GM21528 (cell line): ENCODE results near the gene SRCIN1.

Experiments used
- ATAC-seq: cut with Tn5 transposase; IDR thresholded peaks from one replicate; pipeline ENCODE4 v1.9.1; 2021; ENCODE audit warnings: mild to moderate bottlenecking, moderate library complexity; ENCODE audit not compliant: unreplicated experiment, low FRiP score

The SRCIN1 gene

DNA sequence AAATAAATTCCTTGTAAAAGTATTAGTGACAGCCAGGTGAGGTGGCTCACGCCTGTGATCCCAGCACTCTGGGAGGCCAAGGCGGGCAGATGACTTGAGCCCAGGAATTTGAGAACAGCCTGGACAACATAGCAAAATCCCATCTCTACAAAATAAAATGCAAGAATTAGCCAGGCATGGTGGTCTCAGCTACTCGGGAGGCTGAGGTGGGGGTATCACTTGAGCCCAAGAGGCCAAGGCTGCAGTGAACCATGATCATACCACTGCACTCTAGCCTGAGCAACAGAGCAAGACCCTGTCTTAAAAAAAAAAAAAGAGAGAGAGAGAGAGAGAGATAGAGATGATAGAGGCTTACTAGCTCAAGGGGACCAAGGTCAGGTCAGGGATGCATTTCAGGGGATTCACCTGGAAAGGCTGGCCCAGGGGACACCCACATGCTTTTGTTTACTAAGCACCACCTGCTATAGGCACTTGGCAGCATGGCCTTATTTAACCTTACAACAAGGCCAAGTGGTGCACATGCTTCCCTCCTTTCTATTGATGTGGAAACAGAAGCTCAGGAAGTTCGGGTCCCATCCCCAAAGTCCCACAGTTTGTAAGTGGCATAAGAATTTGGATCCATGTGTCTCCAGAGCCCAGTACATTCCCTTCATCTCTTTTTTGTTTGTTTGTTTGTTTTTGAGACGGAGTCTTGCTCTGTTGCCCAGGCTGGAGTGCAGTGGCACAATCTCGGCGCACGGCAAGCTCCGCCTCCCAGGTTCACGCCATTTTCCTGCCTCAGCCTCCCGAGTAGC is 12.4 kb upstream of the SRCIN1 start:
- ATAC-seq, result no peak

DNA sequence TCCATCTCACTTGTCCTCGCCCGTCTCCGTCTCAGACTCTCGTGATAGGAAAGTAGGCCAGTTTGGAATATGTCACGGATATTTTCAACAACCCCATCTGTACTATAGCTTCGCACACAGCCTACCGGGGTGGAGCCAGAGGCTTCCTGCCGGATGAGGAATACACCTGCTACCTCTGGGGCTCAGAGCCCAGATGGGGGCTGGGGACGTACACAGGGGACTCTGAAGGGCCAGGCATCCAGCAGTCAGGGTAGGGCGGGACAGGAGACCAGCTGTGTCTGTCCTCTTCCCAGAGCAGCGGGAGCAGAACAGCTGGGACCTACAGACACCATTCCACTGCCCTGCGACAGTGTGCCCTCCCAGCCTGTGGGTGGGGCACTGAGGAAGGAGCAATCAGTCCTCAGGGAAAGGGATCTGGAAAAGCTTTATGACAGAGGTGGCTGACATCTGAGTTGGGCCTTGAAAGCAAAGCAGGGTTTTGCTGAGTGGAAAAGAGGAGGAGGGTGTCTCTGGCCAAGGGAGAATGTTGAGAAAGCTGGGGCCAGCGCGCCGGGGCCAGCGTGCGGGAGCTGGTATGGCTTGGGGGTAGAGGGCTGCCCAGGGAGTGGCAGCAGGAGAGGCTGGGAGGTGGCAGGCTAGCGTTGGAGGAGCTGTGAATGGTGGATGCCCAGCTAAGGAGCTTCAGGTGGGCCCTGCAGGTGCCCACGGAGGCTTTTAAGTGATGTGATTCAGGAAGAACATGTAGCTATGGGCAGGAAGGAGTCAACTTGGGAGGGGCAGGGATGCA is 11.5 kb upstream of the SRCIN1 start:
- ATAC-seq, result no peak

DNA sequence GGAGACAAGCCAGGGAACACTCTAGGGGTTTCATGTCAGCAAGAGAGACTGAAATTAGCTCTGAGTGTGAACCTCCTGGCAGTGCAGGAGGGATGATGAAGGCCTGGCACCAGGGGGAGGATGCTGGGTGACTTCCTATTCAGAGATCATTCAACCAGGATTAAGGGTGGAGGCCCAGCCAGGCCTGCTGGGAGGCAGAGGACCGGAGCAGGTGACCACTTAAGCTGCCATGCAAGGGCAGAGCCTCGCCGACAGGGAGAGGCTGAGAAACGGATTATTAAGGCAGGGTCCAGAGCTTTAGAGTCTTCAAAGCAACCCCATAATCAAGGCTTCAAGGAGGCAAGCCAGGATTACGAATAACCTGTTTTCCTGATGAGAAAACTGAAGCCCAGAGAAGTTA is 10.6 kb upstream of the SRCIN1 start:
- no peak for ATAC-seq

DNA sequence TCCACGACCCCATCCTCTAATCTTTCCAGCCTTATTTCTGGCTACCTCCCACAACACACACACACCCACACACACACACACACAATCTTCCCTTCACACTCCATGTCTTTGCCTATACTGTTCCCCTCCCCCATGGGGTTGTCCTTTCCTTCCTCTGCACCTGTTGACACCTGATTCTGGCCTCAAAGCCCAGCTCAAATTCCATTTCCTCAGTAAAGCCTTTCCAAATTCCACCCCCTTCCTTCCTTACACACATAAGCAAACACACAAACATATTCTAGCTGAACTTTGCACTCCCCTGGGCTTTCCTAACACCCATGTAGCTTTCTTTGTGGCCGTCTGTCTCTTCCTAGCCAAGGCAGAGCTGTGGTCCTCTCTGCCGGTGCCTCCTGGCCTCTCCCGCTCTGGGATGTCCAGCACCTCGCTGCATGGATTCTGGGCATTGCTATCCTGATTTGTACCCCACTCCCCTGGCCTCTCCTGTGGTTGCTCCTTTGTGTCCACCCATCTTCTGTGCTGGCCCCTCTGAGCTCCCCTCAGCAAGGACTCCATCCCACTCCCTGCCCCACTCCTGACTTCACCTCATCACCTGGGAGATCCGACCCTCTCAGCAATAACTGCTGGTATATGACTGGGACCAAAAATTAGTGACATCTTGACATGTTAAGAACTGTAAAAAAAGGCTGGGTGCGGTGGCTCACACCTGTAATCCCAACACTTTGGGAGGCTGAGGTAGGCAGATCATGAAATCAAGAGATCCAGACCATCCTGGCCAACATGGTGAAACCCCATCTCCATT is 8.4 kb upstream of the SRCIN1 start:
- ATAC-seq, result no peak

DNA sequence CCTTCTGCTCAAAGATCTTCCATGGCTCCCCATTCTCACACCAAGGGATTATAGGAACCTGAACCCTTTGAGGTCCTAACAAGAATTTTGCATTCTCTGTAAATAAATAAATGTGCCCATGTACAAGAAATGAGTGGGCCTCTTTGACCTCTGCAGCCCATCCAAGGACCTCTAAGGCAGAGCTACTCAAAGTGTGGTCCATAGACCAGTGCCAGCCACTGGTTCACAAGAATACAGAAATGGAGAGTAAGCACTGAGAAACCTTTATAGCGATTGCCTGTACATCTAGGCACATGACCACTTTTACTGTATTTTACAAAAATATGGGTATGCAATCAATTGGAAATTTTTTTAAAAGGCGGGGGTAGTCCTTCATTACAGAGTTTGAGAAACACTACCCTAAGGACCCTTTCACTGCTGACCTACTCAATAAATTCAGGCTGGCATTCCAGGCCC is 7.8 kb upstream of the SRCIN1 start:
- no peak for ATAC-seq

DNA sequence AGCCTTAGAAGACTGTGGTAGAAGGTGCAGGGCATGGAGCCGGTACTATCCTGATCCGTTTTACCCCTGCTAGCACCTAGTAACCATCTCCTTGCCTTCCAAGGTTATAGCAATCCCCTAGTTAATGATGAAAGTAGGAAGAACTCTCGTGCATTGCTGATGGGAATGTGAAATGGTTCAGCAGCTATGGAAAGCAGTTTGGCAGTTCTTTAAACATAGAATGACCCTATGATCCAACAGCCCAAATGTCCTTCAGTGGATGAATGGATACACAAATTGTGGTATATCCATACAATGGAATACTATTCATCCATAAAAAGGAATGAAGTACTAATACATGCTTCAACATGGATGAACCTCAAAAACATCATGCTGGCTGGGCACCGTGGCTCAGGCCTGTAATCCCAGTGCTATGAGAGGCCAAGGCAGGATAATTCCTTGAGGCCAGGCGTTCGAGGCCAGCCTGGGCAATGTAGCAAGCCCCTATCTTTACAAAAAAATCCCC is 6.2 kb upstream of the SRCIN1 start:
- ATAC-seq, result no peak

DNA sequence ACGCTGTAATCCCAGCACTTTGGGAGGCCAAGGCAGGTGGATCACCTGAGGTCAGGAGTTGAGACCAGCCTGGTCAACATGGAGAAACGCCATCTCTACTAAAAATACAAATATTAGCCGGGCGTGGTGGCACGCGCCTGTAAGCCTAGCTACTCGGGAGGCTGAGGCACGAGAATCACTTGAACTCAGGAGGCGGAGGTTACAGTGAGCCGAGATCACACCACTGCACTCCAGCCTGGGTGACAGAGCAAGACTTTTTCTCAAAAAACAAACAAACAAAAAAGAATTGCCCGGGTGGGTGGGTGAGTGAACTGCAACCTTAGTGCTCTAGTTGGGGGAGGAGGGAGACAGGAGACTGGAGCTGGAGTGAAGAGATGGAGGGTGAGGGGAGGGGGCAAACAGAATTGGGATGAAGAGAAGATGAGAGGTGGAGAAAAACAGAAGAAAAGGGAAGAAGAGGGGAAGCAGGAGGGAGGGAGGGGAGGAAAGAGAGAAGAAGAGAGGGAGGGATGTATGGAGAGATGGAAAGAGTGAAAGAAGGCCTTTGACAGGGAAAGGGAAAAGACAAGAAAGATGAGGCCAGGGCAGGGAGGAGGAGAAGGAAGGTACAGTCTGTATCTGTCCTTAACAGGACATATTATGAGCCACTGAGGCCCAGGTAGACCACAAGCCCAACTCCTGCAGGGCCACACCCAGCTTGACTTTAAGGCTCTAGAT is 5.5 kb upstream of the SRCIN1 start:
- ATAC-seq, result no peak

DNA sequence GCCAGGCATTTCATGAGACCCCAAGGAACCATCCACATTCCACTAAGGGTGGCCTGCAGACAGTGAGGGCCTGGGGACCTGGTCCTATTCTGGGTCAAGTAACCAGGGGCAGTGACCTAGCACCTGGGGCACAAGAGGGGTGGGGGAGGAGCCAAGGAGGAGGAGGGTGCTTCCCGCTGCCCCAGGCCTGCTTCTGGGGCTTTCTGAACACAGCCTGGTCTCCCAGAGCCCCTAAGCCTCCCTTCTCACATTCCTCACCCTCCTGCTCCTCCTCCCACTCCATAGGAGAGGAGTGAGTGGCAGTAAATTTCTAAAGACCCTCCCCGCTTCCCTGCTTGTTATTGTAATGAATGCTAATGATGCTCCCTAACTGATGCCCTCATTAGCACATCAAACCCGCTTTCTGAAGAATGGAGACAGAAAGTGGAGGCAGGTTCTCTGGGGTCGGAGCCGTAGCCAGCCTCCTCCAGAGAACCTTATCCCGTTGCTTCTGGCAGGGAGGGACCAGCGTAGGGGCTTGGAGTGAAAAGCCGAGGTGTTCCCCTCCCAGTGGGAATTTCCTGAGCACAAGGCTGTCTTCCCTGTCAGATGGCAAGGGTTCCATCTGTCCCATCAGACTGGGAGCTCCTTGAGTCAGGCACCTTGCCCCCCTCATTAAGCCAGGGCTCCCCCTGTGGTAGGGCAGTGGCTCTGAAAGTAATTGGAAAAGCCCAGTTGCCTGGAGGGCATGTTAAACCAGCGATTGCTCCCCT is 3.7 kb upstream of the SRCIN1 start:
- no peak for ATAC-seq

DNA sequence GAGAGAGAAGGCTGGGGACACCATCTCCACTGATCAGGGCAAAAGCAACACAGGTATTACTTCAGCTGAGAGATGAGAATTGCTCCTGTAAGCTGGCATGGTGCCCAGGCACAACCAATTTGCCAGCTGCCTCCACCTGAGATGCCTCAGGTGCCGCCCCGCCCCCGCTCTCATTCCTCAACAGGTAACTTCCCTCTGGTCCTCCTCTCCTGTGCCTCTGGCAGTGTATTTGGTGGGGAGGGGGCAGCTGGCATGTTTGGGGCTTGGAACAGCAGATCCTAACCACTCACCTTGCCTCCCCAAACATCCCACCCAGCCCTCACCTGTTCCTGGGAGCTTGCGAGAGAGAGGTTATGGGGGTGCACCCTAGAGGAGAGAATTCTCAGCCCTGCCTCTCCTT is 2.9 kb upstream of the SRCIN1 start:
- no peak for ATAC-seq

DNA sequence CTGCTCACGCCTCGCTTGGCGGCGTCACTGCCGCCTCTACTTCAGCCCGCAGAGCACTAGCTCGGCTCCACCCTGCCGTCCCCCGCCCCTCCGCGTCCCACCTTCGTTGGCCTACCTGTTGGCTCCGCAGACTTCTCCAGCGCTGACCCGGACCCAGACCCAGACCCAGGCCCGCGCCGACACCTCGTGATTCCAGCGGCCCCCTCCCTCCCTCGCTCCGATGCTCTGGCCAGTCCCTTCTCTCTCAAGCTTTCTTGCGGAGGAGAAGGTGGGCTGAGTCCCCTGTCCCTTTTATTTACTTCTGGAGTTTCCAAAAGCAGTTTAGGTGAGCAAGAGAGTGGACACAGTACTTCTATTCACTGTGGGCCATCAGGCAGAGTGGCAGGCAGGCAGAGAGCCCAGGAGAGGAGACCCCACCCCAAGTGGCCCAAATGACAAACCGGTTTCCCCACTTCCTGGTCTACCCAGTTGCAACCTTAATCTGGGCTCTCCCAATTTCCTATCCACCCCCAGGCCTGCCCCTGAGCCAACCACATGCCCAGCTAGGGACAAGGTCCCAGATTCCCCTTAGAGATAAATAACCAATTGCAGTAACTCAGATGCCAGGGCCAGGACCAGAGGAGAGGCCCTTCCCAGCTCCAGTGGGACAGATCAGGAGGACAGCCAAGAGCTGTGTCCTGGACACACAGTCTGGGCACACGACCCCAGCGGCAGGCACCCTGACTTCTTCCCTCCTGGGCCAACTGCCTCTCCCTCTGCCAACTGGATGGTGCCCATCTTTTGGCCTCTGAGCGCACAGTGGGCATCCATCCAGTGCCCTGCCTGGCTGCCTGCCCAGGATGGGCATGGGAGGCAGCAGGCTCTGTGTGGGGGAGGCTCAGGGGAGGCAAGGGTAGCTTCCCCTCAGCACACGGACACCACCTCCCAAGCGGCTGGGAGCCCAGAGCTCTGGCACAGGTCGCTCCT is 1.2 kb upstream of the SRCIN1 start:
- ATAC-seq, result no peak

DNA sequence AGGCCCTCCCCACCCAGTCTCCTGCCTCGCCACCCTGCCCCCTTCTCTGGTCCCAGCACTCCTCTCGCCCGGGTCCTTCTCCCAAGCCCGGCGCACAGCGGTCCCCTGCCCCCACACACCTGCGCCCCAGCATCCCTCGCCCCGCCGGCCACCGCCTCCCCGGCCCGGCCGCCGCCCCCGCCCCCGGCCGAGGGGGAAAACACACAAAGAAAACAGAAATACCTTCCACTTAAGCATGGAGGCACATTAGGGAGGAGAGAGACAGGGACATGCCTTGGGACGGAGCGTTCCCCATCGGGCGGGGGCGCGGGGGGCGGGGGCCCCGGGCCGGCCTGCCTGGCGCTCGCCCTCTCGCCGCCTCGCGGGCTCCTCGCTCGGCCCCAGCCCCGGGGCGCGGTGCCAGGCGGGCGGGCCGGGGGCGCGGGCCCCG is 326 bp downstream of the SRCIN1 start:
- no peak for ATAC-seq

DNA sequence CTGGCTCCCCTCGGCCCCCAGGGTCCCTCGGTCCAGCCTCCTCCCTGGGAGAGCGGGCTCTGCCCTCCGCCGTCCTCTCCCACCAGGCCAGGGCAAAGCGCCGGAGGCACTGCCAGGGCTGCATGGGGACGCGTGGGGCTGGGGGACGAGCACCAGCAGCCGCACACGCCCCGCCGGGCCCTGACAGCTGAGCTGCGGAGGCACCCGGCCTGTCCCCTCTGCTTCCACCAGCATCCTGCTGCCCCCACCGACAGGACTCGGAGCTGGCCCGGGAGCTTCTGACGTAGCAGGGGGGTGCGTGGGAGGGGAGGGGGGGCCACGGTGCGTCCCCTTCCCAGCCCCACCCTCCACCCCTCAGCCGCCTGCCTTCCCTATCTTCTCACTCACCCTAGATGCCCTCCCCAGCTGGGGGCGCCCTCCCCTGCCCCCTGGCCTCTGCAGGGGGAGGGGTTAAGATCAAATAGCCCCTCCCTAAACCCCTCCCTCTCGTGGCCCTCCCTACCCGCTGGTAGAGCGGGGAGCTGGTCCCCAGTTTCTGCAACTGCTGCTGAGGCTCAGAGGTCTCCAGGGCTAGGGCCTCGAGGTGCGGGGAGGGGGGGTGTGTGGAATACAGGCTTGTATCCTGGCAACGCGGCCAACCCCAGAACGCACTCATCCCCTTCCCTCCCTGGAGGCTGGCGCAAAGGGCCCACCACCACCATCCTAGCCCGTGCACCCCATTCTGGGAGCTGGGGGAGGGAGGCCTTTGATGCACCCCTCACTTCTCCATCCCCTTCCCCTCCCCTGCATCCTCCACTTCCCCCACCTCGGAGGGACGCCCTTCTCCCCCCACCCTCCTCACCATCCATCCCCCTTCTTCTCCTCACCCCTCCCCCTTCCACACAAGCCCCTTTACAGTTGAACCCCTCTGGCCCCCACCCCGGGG is 1.0 kb downstream of the SRCIN1 start:
- ATAC-seq, result no peak

DNA sequence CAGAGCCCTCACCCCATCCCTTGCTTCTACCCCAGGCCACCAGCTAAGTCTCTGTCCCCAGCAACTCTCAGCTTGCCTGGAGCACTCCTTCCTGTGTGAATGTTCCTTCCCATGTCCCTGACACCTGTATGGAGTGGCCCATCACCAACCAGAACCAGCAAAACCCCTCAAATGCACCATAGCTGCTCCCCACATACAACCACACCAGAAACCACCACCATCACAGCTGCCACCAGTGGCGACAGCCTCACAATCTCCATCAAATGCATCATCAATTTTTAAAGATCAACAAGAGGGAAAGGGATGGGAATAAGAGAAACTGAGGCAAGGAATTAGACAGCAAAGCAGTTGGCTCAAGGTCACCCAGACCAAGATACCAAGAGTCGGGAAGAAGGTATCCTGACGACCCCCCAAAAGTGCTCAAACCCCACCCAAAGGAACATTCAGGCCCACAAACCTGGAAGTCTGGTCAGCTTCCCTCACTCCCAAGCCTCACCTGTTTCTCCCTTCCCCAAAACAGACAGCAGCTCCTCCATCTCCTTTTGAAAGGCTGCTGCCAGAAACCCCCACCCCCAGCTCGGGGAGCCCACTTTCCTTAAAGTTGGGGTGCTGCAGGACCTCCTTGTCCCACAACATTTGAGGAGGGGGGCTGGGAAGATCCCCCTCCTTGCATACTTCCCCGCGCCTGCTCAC is 1.8 kb downstream of the SRCIN1 start:
- ATAC-seq, result no peak

DNA sequence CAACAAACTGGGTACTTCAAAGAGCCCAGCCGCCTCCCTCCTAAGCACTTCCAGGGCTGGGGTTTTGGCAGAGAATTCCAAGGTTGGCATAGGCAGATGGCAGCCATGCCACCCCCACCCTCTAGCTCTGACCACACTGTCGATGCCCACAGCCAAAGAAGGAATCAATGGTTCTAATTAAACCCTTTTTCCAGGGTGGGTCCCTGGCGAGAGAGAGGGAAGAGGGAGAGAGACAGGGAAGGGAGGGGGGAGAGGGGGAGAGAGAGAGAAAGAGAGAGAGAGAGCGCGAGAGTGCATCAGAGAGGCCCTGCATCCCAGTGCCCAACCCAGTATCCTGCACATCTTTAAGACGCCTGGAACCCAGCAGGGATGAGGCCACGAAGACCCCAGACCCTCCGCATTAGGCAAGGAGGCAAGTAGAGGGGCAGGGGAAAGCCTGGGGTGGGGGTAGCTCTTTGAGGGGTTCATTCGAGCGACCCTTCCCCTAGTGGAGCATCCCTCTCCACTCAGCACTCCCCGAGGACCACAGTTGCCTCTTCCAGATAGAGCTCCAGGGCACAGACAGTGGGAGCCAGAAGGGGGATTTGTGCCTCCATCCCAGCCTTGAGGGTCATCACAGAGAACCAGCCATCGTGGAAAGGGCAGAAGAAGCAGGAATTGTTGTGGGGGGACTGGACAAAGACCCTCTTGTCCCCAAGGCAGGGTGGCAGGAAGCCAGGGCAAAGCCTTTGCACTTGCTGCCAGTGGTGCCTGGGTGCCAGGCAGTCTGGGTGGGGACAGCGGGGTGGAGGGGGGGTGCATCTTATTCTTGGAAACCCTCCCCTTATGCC is 2.6 kb downstream of the SRCIN1 start:
- no peak for ATAC-seq

DNA sequence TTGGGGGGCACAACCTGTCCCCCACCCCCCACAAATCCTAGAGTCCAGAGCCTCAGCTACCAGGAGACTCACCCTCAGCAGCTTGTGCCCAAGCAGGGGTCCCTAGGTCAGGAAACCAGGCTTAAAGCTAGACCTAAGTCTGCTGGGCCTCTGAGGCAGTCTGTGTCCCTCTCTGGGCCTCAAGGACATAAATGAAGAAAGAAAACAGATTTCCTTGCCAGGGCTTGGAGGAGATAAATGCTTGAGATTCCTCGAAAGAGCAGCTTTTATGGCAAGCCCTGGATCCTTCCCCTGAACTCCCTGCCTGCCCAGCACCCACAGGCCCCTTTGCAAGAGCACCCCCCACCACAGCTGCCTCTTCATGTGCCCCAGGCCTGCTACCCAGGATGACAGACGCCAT is 3.3 kb downstream of the SRCIN1 start:
- ATAC-seq, result no peak
